ENCODE data around the gene MYOG.

DNA sequence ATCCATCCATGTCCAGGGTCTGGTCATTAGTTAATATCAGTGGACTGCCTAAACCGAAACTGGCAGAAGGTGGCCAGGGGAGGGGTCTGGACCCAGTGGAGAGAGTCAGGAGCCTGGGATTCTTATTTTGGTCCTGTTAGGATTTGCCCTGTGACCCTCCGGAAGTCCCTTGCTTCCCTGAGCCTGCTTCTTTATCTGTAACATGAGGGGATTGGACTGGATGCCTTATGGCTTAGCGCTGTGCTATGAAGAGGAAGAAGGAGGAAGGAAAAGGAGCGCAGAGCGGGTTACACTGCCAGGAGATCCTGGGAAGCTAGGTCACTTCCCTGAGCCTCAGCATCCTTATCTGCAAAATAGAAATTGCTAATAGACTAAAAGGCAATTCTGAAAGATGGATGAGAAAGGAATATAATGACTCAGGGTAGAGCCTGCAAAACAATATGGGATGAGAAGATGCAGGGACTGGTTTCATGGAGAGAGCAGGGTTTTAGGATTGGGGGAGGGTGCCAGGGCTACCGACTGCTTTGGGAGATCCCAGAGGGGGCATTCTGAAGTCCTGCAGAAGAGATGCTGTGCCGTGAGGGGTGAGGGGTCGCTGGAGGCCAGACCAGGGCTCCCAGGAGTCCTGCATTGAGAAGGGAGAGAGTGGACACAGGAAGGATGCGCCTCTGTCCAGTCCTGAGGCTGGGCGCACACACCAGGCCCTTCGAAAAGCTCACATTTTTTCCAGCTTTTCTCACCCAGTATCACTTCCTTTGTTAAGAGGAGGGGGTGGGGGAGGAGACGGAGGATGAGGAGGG is 41.3 kb upstream of the MYOG start:
- TF ChIP-seq, protein P1, sequence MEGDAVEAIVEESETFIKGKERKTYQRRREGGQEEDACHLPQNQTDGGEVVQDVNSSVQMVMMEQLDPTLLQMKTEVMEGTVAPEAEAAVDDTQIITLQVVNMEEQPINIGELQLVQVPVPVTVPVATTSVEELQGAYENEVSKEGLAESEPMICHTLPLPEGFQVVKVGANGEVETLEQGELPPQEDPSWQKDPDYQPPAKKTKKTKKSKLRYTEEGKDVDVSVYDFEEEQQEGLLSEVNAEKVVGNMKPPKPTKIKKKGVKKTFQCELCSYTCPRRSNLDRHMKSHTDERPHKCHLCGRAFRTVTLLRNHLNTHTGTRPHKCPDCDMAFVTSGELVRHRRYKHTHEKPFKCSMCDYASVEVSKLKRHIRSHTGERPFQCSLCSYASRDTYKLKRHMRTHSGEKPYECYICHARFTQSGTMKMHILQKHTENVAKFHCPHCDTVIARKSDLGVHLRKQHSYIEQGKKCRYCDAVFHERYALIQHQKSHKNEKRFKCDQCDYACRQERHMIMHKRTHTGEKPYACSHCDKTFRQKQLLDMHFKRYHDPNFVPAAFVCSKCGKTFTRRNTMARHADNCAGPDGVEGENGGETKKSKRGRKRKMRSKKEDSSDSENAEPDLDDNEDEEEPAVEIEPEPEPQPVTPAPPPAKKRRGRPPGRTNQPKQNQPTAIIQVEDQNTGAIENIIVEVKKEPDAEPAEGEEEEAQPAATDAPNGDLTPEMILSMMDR (conservative IDR thresholded peaks at IDR 0.05; ENCODE audit: low read depth, low read length): no peak
- no peak for TF ChIP-seq EZH2phosphoT487 (IDR thresholded peaks at IDR 0.05; ENCODE audit: borderline replicate concordance, low read length)
